Right atrium auricular region (tissue), 2 donors: ENCODE data around the gene CEP41. TPM values are rescaled to one million over a fixed set of nuclear protein-coding genes. Genes with fewer than 3 reads are reported as not detected.

Experiments used
- DNase-seq: peaks from one replicate; pipeline ENCODE4 v3.0.0-alpha.2; 2019; ENCODE audit warnings: low spot score
- H3K27ac ChIP-seq, 2 donors: fragments of 200-600 bp; sonication (generic); 1 replicate in 1 of 2; 2 replicates in 1 of 2; pipeline ENCODE4 v1.5.1; 2016 to 2019
- H3K27me3 ChIP-seq, 2 donors: fragments of 200-600 bp; sonication (generic); one replicate each; pipeline versions ENCODE4 v1.5.1 to v1.6.0; 2017 to 2019
- H3K36me3 ChIP-seq: fragments of 200-600 bp; sonication (generic); one replicate; pipeline ENCODE4 v1.5.1; 2016
- H3K4me1 ChIP-seq, 2 donors: fragments of 200-600 bp; sonication (generic); one replicate each; pipeline versions ENCODE4 v1.5.1 to v1.6.0; 2017 to 2019
- H3K4me3 ChIP-seq, 2 donors: fragments of 200-600 bp; sonication (generic); 1 replicate in 1 of 2; 2 replicates in 1 of 2; pipeline ENCODE4 v1.5.1; 2017 to 2019; ENCODE audit warnings: mild to moderate bottlenecking in 1 of 2, moderate library complexity in 1 of 2
- H3K9me3 ChIP-seq, 2 donors: fragments of 200-600 bp; sonication (generic); one replicate each; pipeline ENCODE4 v1.5.1; 2019
- total RNA-seq, 2 donors: library from RNA; depleted of rRNA; stranded (reverse); fragments of >200 nt; gene quantifications; one replicate each; pipeline ENCODE4 v1.1.0, GENCODE V29; 2016
- TF ChIP-seq, protein P1 (sequence below), 2 donors: fragments of 200-600 bp; sonication (generic); IDR thresholded peaks; one replicate each; pipeline ENCODE4 v1.5.1; 2019; ENCODE audit warnings: antibody characterized with exemption in 2 of 2

CEP41 gene
- total RNA-seq, 2 donors from 2014 or later = 1.5 to 5.5 TPM

DNA sequence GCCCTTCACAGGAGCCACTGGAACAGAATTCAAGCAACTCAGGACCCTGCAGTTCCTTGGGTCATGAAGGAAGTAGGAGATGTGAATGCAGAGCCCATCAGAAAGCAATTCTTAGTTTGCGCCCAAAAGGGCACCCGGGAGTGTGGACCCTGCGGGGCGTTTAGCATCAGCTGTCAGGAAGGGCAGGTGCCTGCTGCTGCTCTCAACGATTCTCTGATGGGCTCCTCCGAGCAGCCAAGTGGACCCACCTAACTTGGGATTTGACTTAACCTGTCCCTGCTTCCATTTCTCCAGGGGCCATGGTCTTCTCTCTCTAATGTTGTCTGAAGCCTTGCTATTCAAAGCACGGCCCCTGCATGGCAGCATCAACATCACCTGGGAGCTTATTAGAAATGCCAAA, 79.1 kb downstream of the CEP41 start:
- Histone ChIP-seq H3K27me3 (no peaks in the 10 kb centered on the region), H3K36me3 (no peaks in the 10 kb centered on the region), H3K27ac (no peak overlapping the region), H3K4me1 (peaks cover 0 to 4% of the 10 kb centered on the region in 2 donors), H3K4me3 (no peak overlapping the region), H3K9me3 (peaks cover 0 to 21% of the 10 kb centered on the region in 2 donors)
- TF ChIP-seq, protein P1, sequence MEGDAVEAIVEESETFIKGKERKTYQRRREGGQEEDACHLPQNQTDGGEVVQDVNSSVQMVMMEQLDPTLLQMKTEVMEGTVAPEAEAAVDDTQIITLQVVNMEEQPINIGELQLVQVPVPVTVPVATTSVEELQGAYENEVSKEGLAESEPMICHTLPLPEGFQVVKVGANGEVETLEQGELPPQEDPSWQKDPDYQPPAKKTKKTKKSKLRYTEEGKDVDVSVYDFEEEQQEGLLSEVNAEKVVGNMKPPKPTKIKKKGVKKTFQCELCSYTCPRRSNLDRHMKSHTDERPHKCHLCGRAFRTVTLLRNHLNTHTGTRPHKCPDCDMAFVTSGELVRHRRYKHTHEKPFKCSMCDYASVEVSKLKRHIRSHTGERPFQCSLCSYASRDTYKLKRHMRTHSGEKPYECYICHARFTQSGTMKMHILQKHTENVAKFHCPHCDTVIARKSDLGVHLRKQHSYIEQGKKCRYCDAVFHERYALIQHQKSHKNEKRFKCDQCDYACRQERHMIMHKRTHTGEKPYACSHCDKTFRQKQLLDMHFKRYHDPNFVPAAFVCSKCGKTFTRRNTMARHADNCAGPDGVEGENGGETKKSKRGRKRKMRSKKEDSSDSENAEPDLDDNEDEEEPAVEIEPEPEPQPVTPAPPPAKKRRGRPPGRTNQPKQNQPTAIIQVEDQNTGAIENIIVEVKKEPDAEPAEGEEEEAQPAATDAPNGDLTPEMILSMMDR (IDR thresholded peaks at IDR 0.05) = no peak
- no peak for DNase-seq

DNA sequence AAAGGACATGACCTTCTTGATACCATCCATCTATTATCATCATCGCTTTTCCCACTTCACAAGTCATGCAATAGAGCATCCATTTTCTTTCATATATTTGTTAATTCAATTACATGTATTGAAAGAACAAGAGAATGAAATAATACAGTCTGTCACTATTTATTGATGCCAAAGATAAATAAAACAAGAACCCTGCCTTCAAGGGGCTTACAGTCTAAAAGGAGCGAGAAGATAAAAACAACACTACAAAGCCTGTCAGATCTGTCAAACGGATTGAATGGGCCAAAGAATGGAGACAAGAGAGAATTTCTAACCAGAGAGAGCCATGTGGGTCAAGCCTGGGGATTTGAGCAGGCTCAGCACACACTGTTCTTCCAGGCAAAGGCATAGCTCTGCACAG, 80.3 kb downstream of the CEP41 start:
- no peak for DNase-seq
- peaks cover 0 to 14% of the 10 kb centered on the region in 2 donors for H3K4me1 ChIP-seq
- H3K27ac ChIP-seq = no peak overlapping the region

DNA sequence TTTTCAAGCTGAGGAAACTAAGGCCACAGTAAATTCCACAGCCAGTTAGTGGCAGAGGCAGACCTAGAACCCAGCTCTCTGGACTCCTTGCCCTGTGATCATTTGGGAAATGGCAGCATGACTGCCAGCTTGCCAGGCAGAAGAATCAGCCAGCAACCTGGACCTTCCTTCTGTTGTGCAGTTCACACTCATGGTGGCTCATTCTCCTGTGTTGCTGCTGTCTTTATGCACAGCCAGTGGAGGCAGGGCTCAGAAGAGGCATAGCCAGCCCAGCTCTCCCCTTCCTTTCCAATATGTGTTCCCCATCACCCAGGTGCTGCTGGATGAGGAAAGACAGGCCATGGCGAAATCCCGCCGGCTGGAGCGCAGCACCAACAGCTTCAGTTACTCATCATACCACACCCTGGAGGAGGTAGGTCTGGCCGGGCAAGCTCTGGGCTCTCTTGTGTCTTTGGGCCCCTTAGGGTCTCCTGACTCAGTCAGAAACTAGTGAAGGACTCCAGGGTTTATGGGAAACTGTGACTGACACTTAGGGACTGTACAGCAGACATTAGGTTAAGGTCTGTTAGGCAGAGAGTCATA, 81.4 kb downstream of the CEP41 start:
- H3K4me1 ChIP-seq = peaks cover 0 to 14% of the 10 kb centered on the region in 2 donors
- H3K27ac ChIP-seq = no peak overlapping the region
- H3K4me3 ChIP-seq = no peak overlapping the region
- TF ChIP-seq, protein P1 (IDR thresholded peaks at IDR 0.05) = no peak
- no peak for DNase-seq
- no peaks in the 10 kb centered on the region for H3K36me3 ChIP-seq
- peaks cover 0 to 21% of the 10 kb centered on the region in 2 donors for H3K9me3 ChIP-seq
- no peaks in the 10 kb centered on the region for H3K27me3 ChIP-seq

More for the DNA sequence above, 80.3 kb downstream of the CEP41 start:
- Histone ChIP-seq H3K4me3 (no peak overlapping the region), H3K9me3 (peaks cover 0 to 21% of the 10 kb centered on the region in 2 donors), H3K36me3 (no peaks in the 10 kb centered on the region), H3K27me3 (no peaks in the 10 kb centered on the region)
- TF ChIP-seq, protein P1 (IDR thresholded peaks at IDR 0.05) = no peak

DNA sequence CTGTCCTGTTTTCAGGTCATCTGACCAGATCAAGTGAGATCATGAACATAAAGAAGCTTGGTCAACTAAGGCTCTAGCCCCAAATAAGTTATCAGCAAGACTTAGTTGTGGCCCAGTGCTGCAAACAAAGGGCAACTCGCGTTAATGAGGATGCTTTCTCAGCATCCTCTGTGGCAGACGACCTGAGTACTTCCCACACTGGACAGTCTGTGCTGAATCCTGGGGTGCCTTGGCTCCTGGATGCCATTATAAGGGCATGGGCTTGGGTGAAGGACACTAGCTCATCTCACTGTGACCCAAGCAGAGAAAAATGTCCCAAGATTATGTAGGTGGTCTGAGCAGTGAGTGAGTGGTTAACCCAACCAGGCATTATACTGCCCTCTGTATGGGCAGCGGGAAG, 82.3 kb downstream of the CEP41 start:
- Histone ChIP-seq H3K4me1 (peaks cover 0 to 14% of the 10 kb centered on the region in 2 donors), H3K27ac (no peak overlapping the region), H3K4me3 (no peak overlapping the region), H3K9me3 (peaks cover 0 to 21% of the 10 kb centered on the region in 2 donors), H3K36me3 (no peaks in the 10 kb centered on the region), H3K27me3 (no peaks in the 10 kb centered on the region)
- TF ChIP-seq, protein P1 (IDR thresholded peaks at IDR 0.05) = no peak
- no peak for DNase-seq

DNA sequence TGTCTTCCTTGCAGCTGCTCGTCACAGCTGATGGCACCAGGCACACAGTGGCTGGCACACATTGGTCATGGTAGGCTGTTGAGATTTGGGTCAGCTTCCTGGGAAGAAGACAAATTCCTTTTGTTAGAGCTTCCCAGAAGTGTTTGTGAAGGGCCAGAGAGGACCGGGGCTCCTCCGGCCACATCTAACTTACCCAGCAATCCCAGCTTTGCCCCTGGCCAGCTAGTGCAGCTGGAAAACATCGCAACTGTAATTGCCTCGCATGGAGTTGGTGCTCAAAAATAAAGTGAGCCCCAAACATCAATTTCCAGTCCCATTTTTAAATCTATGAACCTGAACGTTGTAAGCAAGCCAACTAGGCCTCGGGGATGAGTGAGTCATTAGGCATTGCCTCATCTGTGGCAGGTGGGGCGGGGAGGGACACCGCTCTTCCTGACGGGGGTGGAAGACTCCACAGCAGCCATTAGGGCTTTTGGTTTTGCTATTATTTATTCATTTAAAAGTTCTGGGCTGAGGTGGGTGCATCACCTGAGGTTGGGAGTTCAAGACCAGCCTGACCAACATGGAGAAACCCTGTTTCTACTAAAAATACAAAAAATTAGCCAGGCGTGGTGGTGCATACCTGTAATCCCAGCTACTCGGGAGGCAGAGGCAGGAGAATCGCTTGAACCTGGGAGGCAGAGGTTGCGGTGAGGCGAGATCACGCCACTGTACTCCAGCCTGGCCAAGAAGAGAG, 83.8 kb downstream of the CEP41 start:
- Histone ChIP-seq H3K27ac (peak overlapping the region; percentile 50 to 79), H3K9me3 (peaks cover 0 to 21% of the 10 kb centered on the region in 2 donors), H3K4me1 (peaks cover 0 to 19% of the 10 kb centered on the region in 2 donors), H3K27me3 (no peaks in the 10 kb centered on the region), H3K36me3 (no peaks in the 10 kb centered on the region), H3K4me3 (no peak overlapping the region)
- TF ChIP-seq, protein P1 (IDR thresholded peaks at IDR 0.05) = no peak
- DNase-seq = peak; percentile 72
